HUDEP-2 (cell line): ENCODE measurements around the gene TMEM248.
A peak's percentile ranks its signal among the peaks of the same experiment; 100 is the strongest.
"Not testable (repeated sequence)": the region's sequence is repeated elsewhere in the genome, so short reads cannot be mapped to it uniquely, and the experiment has no call there.

Experiments used
- DNase-seq, 76 experiments: peaks; one replicate each; lab custom pipeline; 2025; ENCODE audit not compliant: unreplicated experiment in 76 of 76; lab: John Stamatoyannopoulos, UW

TMEM248 gene

GRCh38 chr7:66995050-66995776 is 74.2 kb downstream of the TMEM248 start, which contains the start of gene SBDS:
Gene SBDS, minus strand, starts transcription at chr7:66995586. Its CDS starts 169 bp downstream, at chr7:66995417.
- peak; percentile 14 to 98 (median 91) for DNase-seq

- DNase-seq, result peak; percentile 51 to 99 (median 97)
These were observed 75.6 kb downstream of the TMEM248 start, which contains the start of gene TYW1 for GRCh38 chr7:66996444-66997191. Gene TYW1, plus strand, starts transcription at chr7:66996833. Its CDS starts 146 bp downstream, at chr7:66996979.

GRCh38 chr7:67000601-67001258 is 79.7 kb downstream of the TMEM248 start:
- peak in 12 of 76 experiments; percentile 1 to 23 (median 12) for DNase-seq

- not testable (repeated sequence) for DNase-seq
These were observed 83.1 kb downstream of the TMEM248 start for GRCh38 chr7:67004145-67004544.

GRCh38 chr7:67006965-67007364 is 85.9 kb downstream of the TMEM248 start:
- DNase-seq, result no peak
